Measurements from ENCODE around the gene KIF16B. TPM values are rescaled to one million over a fixed set of nuclear protein-coding genes. Genes with fewer than 3 reads are reported as not detected.

Gene KIF16B
- total and polyA plus RNA-seq, 7 donors: 18.9 to 49.7 (median 22.4) TPM

GRCh38 chr20:16515046-16515445, 58.2 kb downstream of the KIF16B start:
- TF ChIP-seq EP300 (IDR thresholded peaks at IDR 0.05): no peak
- TF ChIP-seq POLR2A (IDR thresholded peaks at IDR 0.05): no peak
- TF ChIP-seq CTCF (IDR thresholded peaks at IDR 0.05): no peak
- no peak for TF ChIP-seq POLR2AphosphoS5 (IDR thresholded peaks at IDR 0.05)
- Histone ChIP-seq H3K4me3 (no peak overlapping the region), H3K36me3 (peaks cover 0 to 29% (median 8%) of the 10 kb centered on the region in 4 donors), H3K27me3 (no peaks in the 10 kb centered on the region), H3K4me1 (no peaks in the 10 kb centered on the region), H3K9me3 (no peaks in the 10 kb centered on the region), H3K27ac (no peak overlapping the region)
- DNase-seq: no peak
- whole genome bisulfite sequencing, 2 donors: 71 to 99% methylated on average over 2 of the region's 2 CpGs
- intact Hi-C loops (cut with DNase I): loop anchor here (5.0 kb wide), 1 partner anchor 247 kb away; no protein-coding TSS in a partner anchor

- Histone ChIP-seq H3K4me1 (no peaks in the 10 kb centered on the region), H3K36me3 (peaks cover 0 to 38% (median 8%) of the 10 kb centered on the region in 4 donors), H3K27ac (no peak overlapping the region), H3K27me3 (no peaks in the 10 kb centered on the region), H3K9me3 (no peaks in the 10 kb centered on the region), H3K4me3 (no peak overlapping the region)
- TF ChIP-seq POLR2AphosphoS5 (IDR thresholded peaks at IDR 0.05) (no peak), EP300 (IDR thresholded peaks at IDR 0.05) (peak in 1 of 4 donors; percentile 37), POLR2A (IDR thresholded peaks at IDR 0.05) (no peak), CTCF (IDR thresholded peaks at IDR 0.05) (no peak)
- 68 to 73% methylated on average over 4 of the region's 4 CpGs for WGBS, 2 donors
- DNase-seq: no peak
- intact Hi-C loops (cut with DNase I): no loop called here
Measured at GRCh38 chr20:16514140-16514539, 59.1 kb downstream of the KIF16B start.

- Histone ChIP-seq H3K9me3 (no peaks in the 10 kb centered on the region), H3K4me3 (no peak overlapping the region), H3K27me3 (no peaks in the 10 kb centered on the region), H3K4me1 (peaks cover 0 to 12% (median 0%) of the 10 kb centered on the region in 4 donors), H3K27ac (no peak overlapping the region), H3K36me3 (peaks cover 0 to 77% (median 28%) of the 10 kb centered on the region in 4 donors)
- TF ChIP-seq CTCF (IDR thresholded peaks at IDR 0.05): no peak
- intact Hi-C loops (cut with DNase I): no loop called here
- WGBS, 2 donors: 82 to 90% methylated on average over 8 of the region's 8 CpGs
- DNase-seq: no peak
Measured at GRCh38 chr20:16505894-16506293, 67.4 kb downstream of the KIF16B start.

- TF ChIP-seq POLR2AphosphoS5 (IDR thresholded peaks at IDR 0.05): no peak
- no peak for TF ChIP-seq CTCF (IDR thresholded peaks at IDR 0.05)
- no peak for TF ChIP-seq POLR2A (IDR thresholded peaks at IDR 0.05)
- no peak for TF ChIP-seq EP300 (IDR thresholded peaks at IDR 0.05)
- Histone ChIP-seq H3K9me3 (no peaks in the 10 kb centered on the region), H3K27me3 (no peaks in the 10 kb centered on the region), H3K4me1 (peaks cover 0 to 13% (median 0%) of the 10 kb centered on the region in 4 donors), H3K27ac (no peak overlapping the region), H3K4me3 (no peak overlapping the region), H3K36me3 (peaks cover 0 to 46% (median 12%) of the 10 kb centered on the region in 4 donors)
- 85 to 93% methylated on average over 2 of the region's 2 CpGs for WGBS, 2 donors
- no peak for DNase-seq
- intact Hi-C loops (cut with DNase I): no loop called here
Measured at GRCh38 chr20:16501301-16501700, 71.9 kb downstream of the KIF16B start.

GRCh38 chr20:16500197-16500596, 73.1 kb downstream of the KIF16B start:
- peaks cover 0 to 42% (median 8%) of the 10 kb centered on the region in 4 donors for H3K36me3 ChIP-seq
- H3K9me3 ChIP-seq: no peaks in the 10 kb centered on the region
- no peak overlapping the region for H3K27ac ChIP-seq
- H3K27me3 ChIP-seq: no peaks in the 10 kb centered on the region
- DNase-seq: no peak
- no peak overlapping the region for H3K4me3 ChIP-seq
- intact Hi-C loops (cut with DNase I): no loop called here
- 93 to 94% methylated on average over 3 of the region's 3 CpGs for WGBS, 2 donors
- peaks cover 0 to 13% (median 0%) of the 10 kb centered on the region in 4 donors for H3K4me1 ChIP-seq
- TF ChIP-seq POLR2AphosphoS5 (IDR thresholded peaks at IDR 0.05): no peak
- no peak for TF ChIP-seq CTCF (IDR thresholded peaks at IDR 0.05)
- TF ChIP-seq EP300 (IDR thresholded peaks at IDR 0.05): no peak
- TF ChIP-seq POLR2A (IDR thresholded peaks at IDR 0.05): no peak

Data from sigmoid colon (tissue), 7 donors.